GM18511 (cell line): ENCODE data around the gene PGAM5.

Experiments used
- ATAC-seq: cut with Tn5 transposase; IDR thresholded peaks from one replicate; pipeline ENCODE4 v1.9.1; 2021; ENCODE audit warnings: mild to moderate bottlenecking, moderate library complexity; ENCODE audit not compliant: unreplicated experiment

Gene PGAM5

GRCh38 chr12:132719141-132719953, 8.7 kb downstream of the PGAM5 start:
- no peak for ATAC-seq

GRCh38 chr12:132719954-132720324, 9.3 kb downstream of the PGAM5 start:
- no peak for ATAC-seq

GRCh38 chr12:132720606-132721345, 10.1 kb downstream of the PGAM5 start:
- ATAC-seq: no peak

- no peak for ATAC-seq
These were observed 12.5 kb downstream of the PGAM5 start for GRCh38 chr12:132723015-132723763.

GRCh38 chr12:132723764-132724140, 13.1 kb downstream of the PGAM5 start:
- ATAC-seq: no peak

GRCh38 chr12:132724506-132725241, 14.0 kb downstream of the PGAM5 start:
- ATAC-seq: no peak

- ATAC-seq: no peak
These were observed 15.7 kb downstream of the PGAM5 start for GRCh38 chr12:132726386-132726785.

GRCh38 chr12:132727091-132727794, 16.6 kb downstream of the PGAM5 start:
- no peak for ATAC-seq

GRCh38 chr12:132728502-132728901, 17.9 kb downstream of the PGAM5 start:
- ATAC-seq: no peak

GRCh38 chr12:132729541-132730320, 19.1 kb downstream of the PGAM5 start:
- ATAC-seq: no peak

- ATAC-seq: no peak
These were observed 19.7 kb downstream of the PGAM5 start for GRCh38 chr12:132730353-132730752.

GRCh38 chr12:132731574-132731973, 20.9 kb downstream of the PGAM5 start:
- no peak for ATAC-seq

- no peak for ATAC-seq
These were observed 23.6 kb downstream of the PGAM5 start for GRCh38 chr12:132734206-132734605.

GRCh38 chr12:132735496-132735895, 24.9 kb downstream of the PGAM5 start:
- ATAC-seq: no peak

GRCh38 chr12:132736378-132736777, 25.7 kb downstream of the PGAM5 start:
- ATAC-seq: no peak

- no peak for ATAC-seq
These were observed 26.3 kb downstream of the PGAM5 start for GRCh38 chr12:132736913-132737312.

GRCh38 chr12:132739600-132740312, 29.1 kb downstream of the PGAM5 start:
- no peak for ATAC-seq

GRCh38 chr12:132740313-132740646, 29.6 kb downstream of the PGAM5 start:
- ATAC-seq: no peak

GRCh38 chr12:132740652-132741051, 30.0 kb downstream of the PGAM5 start:
- no peak for ATAC-seq
